ENCODE data around the gene NDUFAF3. TPM values are rescaled to one million over a fixed set of nuclear protein-coding genes. Genes with fewer than 3 reads are reported as not detected.

NDUFAF3 gene
- total RNA-seq, 1 donor from 2014 or later = 61.4 TPM

DNA sequence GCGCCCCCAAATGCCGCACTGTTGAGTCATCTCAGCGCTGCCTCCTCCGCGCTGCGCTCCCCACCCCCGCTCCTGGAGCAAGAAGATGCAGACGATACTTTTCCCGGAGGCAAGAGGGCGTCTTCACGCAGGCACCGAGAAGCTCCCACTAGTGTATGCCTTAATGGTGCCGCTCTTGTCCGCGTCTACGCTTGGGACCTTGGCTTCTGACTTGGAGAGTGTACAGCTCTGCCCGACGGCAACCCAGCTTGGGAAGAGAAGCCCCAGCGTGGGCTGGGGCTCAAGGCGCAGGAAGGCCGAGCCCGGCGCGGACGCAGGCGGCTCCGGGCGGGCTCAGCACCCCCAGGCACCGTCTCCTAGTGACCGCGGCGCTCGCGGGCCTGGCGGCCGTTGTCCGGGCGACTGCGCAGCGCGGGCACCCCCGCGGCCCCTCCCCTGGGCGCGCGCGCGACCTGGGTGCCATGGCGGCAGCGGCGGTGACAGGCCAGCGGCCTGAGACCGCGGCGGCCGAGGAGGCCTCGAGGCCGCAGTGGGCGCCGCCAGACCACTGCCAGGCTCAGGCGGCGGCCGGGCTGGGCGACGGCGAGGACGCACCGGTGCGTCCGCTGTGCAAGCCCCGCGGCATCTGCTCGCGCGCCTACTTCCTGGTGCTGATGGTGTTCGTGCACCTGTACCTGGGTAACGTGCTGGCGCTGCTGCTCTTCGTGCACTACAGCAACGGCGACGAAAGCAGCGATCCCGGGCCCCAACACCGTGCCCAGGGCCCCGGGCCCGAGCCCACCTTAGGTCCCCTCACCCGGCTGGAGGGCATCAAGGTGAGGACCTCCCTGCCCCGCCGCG is 31.9 kb upstream of the NDUFAF3 start, which contains the start of gene P4HTM:
Gene P4HTM (plus strand): TSS at position 446 of the 840 bp plus-strand sequence. CDS start 16 bp downstream, at position 462.
- TF ChIP-seq, protein P1, sequence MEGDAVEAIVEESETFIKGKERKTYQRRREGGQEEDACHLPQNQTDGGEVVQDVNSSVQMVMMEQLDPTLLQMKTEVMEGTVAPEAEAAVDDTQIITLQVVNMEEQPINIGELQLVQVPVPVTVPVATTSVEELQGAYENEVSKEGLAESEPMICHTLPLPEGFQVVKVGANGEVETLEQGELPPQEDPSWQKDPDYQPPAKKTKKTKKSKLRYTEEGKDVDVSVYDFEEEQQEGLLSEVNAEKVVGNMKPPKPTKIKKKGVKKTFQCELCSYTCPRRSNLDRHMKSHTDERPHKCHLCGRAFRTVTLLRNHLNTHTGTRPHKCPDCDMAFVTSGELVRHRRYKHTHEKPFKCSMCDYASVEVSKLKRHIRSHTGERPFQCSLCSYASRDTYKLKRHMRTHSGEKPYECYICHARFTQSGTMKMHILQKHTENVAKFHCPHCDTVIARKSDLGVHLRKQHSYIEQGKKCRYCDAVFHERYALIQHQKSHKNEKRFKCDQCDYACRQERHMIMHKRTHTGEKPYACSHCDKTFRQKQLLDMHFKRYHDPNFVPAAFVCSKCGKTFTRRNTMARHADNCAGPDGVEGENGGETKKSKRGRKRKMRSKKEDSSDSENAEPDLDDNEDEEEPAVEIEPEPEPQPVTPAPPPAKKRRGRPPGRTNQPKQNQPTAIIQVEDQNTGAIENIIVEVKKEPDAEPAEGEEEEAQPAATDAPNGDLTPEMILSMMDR (IDR thresholded peaks at IDR 0.05; ENCODE audit: unreplicated experiment) = no peak
- peaks cover 4% of the 10 kb centered on the region for H3K36me3 Mint-ChIP-seq
- no peaks in the 10 kb centered on the region for H3K9me3 Mint-ChIP-seq
- H3K4me3 Mint-ChIP-seq = peak within 1 kb of the TSS; percentile 90
- peak within 1 kb of the TSS; percentile 99 for H3K27ac Mint-ChIP-seq
- DNase-seq (ENCODE audit: low spot score in 2 of 2, unreplicated experiment in 2 of 2) = peak; percentile 81 to 88
- H3K27me3 Mint-ChIP-seq (ENCODE audit: low read depth) = no peaks in the 10 kb centered on the region
- peaks cover 25% of the 10 kb centered on the region for H3K4me1 Mint-ChIP-seq

- Mint-ChIP-seq H3K9me3 (no peaks in the 10 kb centered on the region), H3K27ac (peak overlapping the region; percentile 93), H3K27me3 (ENCODE audit: low read depth) (no peaks in the 10 kb centered on the region), H3K4me1 (peaks cover 25% of the 10 kb centered on the region), H3K36me3 (peaks cover 4% of the 10 kb centered on the region), H3K4me3 (peak overlapping the region; percentile 86)
- no peak for DNase-seq (ENCODE audit: low spot score in 2 of 2, unreplicated experiment in 2 of 2)
- TF ChIP-seq, protein P1 (IDR thresholded peaks at IDR 0.05; ENCODE audit: unreplicated experiment) = no peak
Observed at GRCh38 chr3:48990636-48991469, 31.1 kb upstream of the NDUFAF3 start.

GRCh38 chr3:48991851-48992545 is 29.9 kb upstream of the NDUFAF3 start:
- Mint-ChIP-seq H3K36me3 (peaks cover 4% of the 10 kb centered on the region), H3K27me3 (ENCODE audit: low read depth) (no peaks in the 10 kb centered on the region), H3K27ac (peak overlapping the region; percentile 30), H3K9me3 (no peaks in the 10 kb centered on the region), H3K4me1 (peaks cover 25% of the 10 kb centered on the region), H3K4me3 (peak overlapping the region; percentile 86)
- no peak for DNase-seq (ENCODE audit: low spot score in 2 of 2, unreplicated experiment in 2 of 2)
- TF ChIP-seq, protein P1 (IDR thresholded peaks at IDR 0.05; ENCODE audit: unreplicated experiment) = no peak

- no peak for DNase-seq (ENCODE audit: low spot score in 2 of 2, unreplicated experiment in 2 of 2)
- no peak overlapping the region for H3K4me3 Mint-ChIP-seq
- no peaks in the 10 kb centered on the region for H3K27me3 Mint-ChIP-seq (ENCODE audit: low read depth)
- H3K36me3 Mint-ChIP-seq = peaks cover 4% of the 10 kb centered on the region
- H3K4me1 Mint-ChIP-seq = peaks cover 22% of the 10 kb centered on the region
- TF ChIP-seq, protein P1 (IDR thresholded peaks at IDR 0.05; ENCODE audit: unreplicated experiment) = no peak
- H3K9me3 Mint-ChIP-seq = no peaks in the 10 kb centered on the region
- no peak overlapping the region for H3K27ac Mint-ChIP-seq
Observed at GRCh38 chr3:48993834-48994233, 28.1 kb upstream of the NDUFAF3 start.

GRCh38 chr3:48996640-48997039 is 25.3 kb upstream of the NDUFAF3 start:
- H3K4me3 Mint-ChIP-seq = no peak overlapping the region
- peaks cover 4% of the 10 kb centered on the region for H3K4me1 Mint-ChIP-seq
- no peaks in the 10 kb centered on the region for H3K27me3 Mint-ChIP-seq (ENCODE audit: low read depth)
- no peak overlapping the region for H3K27ac Mint-ChIP-seq
- TF ChIP-seq, protein P1 (IDR thresholded peaks at IDR 0.05; ENCODE audit: unreplicated experiment) = no peak
- H3K36me3 Mint-ChIP-seq = peaks cover 4% of the 10 kb centered on the region
- H3K9me3 Mint-ChIP-seq = no peaks in the 10 kb centered on the region
- DNase-seq (ENCODE audit: low spot score in 2 of 2, unreplicated experiment in 2 of 2) = no peak

All from mesothelial cell of epicardium (in vitro differentiated cells).